ENCODE results near the gene NCKAP5L. TPM values are rescaled to one million over a fixed set of nuclear protein-coding genes. Genes with fewer than 3 reads are reported as not detected.
A peak's percentile ranks its signal among the peaks of the same experiment; 100 is the strongest.

Gene NCKAP5L
- total and polyA plus RNA-seq, 9 of the 15 experiments (the other 6 are each of a cell fraction or from before 2014, with no cell fraction given): 0.01 to 14.4 (median 3.7) TPM

- intact Hi-C loops (cut with micrococcal nuclease) (no loop called here), in situ Hi-C loops (cut with MboI) (no loop called here)
- ChIA-PET CTCF (ENCODE audit: low intra/inter-chr PET ratio) (no interaction called here), POLR2A (no interaction called here)
- Histone ChIP-seq H2AFZ (ENCODE audit: low read depth, low read length) (no peak overlapping the region), H3K4me1 (replicated peaks in 1 of 2; ENCODE audit: control insufficient read depth in 2 of 2, insufficient read depth in 2 of 2, low read length in 2 of 2) (peaks cover 10% of the 10 kb centered on the region in 2 experiments; a peak in 4 of 5 replicates), H3K27me3 (ENCODE audit: control insufficient read depth in 2 of 2, insufficient read depth in 2 of 2, low read length in 2 of 2) (peaks cover 9 to 14% of the 10 kb centered on the region in 2 experiments; a peak in 3 of 5 replicates), H4K20me1 (replicated peaks; ENCODE audit: control insufficient read depth, insufficient read depth, low read length) (no peaks in the 10 kb centered on the region), H3K4me2 (ENCODE audit: insufficient read depth, low read length) (no peak overlapping the region), H3K9me3 (replicated peaks; ENCODE audit: control insufficient read depth, insufficient read depth, low read depth, low read length) (no peaks in the 10 kb centered on the region), H3K79me2 (ENCODE audit: control insufficient read depth, insufficient read depth, low read length) (peaks cover 12% of the 10 kb centered on the region), H3K27ac (ENCODE audit: extremely low read depth, low read depth, low read length) (no peak overlapping the region), H3K4me3 (no peak overlapping the region), H3K9ac (ENCODE audit: insufficient read depth in 1 of 2, low read depth in 2 of 2, low read length in 2 of 2) (no peak overlapping the region), H3K9me1 (ENCODE audit: control insufficient read depth, insufficient read depth, low read length) (no peaks in the 10 kb centered on the region), H3K36me3 (ENCODE audit: control insufficient read depth, insufficient read depth, low read length) (no peaks in the 10 kb centered on the region)
- FAIRE-seq (no peak), ATAC-seq (no peak), DNase-seq (ENCODE audit: extremely low read depth in 1 of 4, low spot score in 3 of 4) (no peak)
- BruUV-seq (replicated peaks): no TSS peak
- 0 out of 2 replicates have a peak, but pooled peaks have one; percentile 10 for TF ChIP-seq NFE2 (IDR thresholded peaks at IDR 0.05; ENCODE audit: low read depth)
- TF ChIP-seq SPI1 (IDR thresholded peaks at IDR 0.05; ENCODE audit: borderline replicate concordance, low read depth, low read length): peak; percentile 40; the same call in 1 of the 2 replicates
- no peak for TF ChIP-seq MCM7 (IDR thresholded peaks at IDR 0.05)
- no peak for TF ChIP-seq ARID4B (CRISPR knock-in tag; IDR thresholded peaks at IDR 0.05)
- TF ChIP-seq TFAP4 (CRISPR knock-in tag; IDR thresholded peaks at IDR 0.05; ENCODE audit: borderline replicate concordance): 0 out of 2 replicates have a peak, but pooled peaks have one; percentile 12
- WGBS (ENCODE audit: insufficient coverage, low coverage, missing lambda C conversion rate): 0% methylated on average over 2 of the region's 2 CpGs
Observed at GRCh38 chr12:49847161-49847560, 18.9 kb upstream of the NCKAP5L start.

Data from K562 (cell line).